RWPE1 (cell line): ENCODE data around the gene ZBTB42.

Source experiments
- CTCF ChIA-PET: fragments of 350-600 bp; sonication (Branson Sonifier 250); formaldehyde crosslinking; extraction: SDS; loops from one replicate; lab custom pipeline; 2021; lab: Yijun Ruan, JAX
- POLR2A ChIA-PET: fragments of 400-600 bp; formaldehyde crosslinking; extraction: SDS; loops from one replicate; lab custom pipeline; 2020; ENCODE audit warnings: antibody characterized with exemption; ENCODE audit not compliant: low non-redundant PET; lab: Yijun Ruan, JAX
- DNase-seq: peaks from one replicate; pipeline ENCODE4 v3.0.0; 2012; ENCODE audit warnings: low spot score
- H3K27ac ChIP-seq: fragments of 450-650 bp; 2 replicates; pipeline ENCODE4 v1.5.1; 2017
- TF ChIP-seq, protein P1 (sequence below): fragments of 450-650 bp; conservative IDR thresholded peaks from 2 replicates; pipeline ENCODE4 v1.5.1; 2017; ENCODE audit warnings: low read depth, mild to moderate bottlenecking

Gene ZBTB42

DNA sequence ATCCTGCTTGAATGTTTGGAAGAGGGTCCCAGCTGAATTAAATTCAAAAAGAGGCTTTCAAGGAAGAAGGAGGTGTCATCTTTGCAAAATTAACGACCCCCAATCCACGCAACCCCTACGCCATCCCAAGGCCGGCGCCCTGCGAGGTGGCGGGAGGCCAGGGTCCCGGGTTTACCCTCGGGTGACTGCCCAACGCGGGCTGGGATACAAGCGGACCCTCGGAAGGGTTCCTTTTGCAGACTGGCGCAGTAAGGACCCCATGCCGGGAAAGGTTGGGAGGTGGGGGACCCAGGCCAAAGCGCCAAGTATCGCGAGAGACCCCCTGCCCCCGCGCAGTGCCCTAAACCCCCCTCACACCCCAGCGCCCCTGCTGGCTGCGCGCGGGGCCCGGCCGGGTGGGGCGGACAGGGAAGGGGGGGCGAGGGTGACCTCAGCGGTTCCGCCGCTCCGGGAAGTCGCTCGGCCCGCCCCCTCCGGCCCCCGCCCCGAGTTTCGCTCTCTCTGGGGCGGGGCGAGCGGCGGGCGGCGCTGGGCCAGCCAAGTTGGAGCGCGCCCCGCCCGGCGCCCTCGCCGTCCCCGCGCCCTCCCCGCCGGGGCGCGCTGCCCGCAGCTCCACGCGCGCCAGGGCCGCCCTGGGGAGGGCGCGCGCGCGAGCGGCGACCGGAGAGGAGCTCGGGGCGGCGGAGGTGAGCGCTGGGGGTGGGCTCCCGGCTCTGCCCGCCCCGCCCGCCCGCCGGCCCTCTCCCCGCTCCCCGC is 708 bp upstream of the ZBTB42 start:
- TF ChIP-seq, protein P1, sequence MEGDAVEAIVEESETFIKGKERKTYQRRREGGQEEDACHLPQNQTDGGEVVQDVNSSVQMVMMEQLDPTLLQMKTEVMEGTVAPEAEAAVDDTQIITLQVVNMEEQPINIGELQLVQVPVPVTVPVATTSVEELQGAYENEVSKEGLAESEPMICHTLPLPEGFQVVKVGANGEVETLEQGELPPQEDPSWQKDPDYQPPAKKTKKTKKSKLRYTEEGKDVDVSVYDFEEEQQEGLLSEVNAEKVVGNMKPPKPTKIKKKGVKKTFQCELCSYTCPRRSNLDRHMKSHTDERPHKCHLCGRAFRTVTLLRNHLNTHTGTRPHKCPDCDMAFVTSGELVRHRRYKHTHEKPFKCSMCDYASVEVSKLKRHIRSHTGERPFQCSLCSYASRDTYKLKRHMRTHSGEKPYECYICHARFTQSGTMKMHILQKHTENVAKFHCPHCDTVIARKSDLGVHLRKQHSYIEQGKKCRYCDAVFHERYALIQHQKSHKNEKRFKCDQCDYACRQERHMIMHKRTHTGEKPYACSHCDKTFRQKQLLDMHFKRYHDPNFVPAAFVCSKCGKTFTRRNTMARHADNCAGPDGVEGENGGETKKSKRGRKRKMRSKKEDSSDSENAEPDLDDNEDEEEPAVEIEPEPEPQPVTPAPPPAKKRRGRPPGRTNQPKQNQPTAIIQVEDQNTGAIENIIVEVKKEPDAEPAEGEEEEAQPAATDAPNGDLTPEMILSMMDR = peak; percentile 36
- peak; percentile 65 for DNase-seq
- POLR2A ChIA-PET = no interaction called here
- peak overlapping the region; percentile 84 for H3K27ac ChIP-seq
- CTCF ChIA-PET = interaction anchor here (0.5 to 1.8 kb wide), 3 partner anchors 26 to 275 kb away, joined by 3 to 5 read pairs (median 4); no protein-coding TSS in a partner anchor

DNA sequence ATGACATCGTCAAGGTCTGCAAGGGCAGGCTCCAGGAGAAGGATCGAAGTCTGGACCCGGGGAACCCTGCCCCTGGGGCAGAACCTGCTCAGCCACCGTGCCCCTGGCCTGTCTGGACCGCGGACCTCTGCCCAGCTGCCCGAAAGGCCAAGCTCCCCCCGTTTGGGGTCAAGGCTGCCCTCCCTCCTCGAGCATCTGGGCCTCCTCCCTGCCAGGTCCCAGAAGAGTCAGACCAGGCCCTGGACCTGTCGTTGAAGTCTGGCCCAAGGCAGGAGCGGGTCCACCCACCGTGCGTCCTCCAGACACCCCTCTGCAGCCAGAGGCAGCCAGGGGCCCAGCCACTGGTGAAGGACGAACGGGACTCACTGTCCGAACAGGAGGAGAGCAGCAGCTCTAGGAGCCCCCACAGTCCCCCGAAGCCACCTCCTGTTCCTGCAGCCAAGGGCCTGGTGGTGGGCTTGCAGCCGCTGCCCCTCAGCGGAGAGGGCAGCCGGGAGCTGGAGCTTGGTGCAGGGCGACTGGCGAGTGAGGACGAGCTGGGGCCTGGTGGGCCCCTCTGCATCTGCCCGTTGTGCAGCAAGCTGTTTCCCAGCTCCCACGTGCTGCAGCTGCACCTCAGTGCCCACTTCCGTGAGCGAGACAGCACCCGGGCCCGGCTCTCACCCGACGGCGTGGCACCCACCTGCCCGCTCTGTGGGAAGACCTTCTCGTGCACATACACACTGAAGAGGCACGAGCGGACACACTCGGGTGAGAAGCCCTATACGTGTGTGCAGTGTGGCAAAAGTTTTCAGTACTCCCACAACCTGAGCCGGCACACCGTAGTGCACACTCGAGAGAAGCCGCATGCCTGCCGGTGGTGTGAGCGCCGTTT is 856 bp downstream of the ZBTB42 start:
- DNase-seq = no peak
- TF ChIP-seq, protein P1 = no peak
- POLR2A ChIA-PET = no interaction called here
- CTCF ChIA-PET = interaction anchor here (0.6 to 1.8 kb wide), 3 partner anchors 19 to 33 kb away, joined by 3 to 5 read pairs (median 3); no protein-coding TSS in a partner anchor
- H3K27ac ChIP-seq = peak overlapping the region; percentile 84

DNA sequence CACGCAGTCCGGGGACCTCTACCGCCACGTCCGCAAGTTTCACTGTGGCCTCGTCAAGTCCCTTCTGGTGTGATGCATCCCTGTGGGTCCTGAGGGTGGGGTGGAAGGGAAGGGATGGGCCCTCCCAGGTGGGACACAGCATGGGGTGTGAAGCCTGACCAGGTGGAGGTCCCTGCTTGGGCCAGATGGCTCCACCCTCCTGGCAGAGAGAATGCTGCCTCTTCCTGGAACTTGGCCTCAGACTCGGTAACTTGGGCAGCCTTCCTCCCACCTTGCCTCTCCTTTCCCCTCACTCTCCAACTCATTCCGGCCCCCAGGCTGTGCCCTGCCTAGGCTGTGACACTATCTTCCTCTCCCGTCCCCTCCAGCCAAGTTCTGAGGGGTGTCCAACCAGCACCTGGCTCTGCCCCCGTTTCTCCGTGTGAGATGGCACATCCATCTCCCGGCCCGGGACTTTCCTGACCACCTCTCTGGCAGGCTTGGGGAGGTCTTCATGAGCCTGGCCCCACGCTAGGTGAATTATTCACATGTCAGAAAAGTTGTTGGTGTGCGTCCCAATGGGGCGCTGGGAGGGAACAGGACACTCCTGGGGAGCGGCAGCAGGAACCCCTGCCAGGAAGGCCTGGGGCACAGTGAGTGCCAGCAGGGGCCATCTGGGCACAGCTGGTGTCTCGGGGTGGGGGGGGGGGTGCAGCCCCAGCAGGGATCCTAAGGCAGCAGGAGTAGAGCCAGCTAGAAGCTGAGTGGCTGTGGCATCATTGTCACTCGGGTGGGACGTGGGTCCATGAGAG is 1.7 kb downstream of the ZBTB42 start:
- H3K27ac ChIP-seq = no peak overlapping the region; the same call in 1 of the 2 replicates
- DNase-seq = no peak
- TF ChIP-seq, protein P1 = no peak
- ChIA-PET POLR2A (no interaction called here), CTCF (interaction anchor here (0.6 kb wide), 1 partner anchor 18 kb away, joined by 3 read pairs; no protein-coding TSS in a partner anchor)

DNA sequence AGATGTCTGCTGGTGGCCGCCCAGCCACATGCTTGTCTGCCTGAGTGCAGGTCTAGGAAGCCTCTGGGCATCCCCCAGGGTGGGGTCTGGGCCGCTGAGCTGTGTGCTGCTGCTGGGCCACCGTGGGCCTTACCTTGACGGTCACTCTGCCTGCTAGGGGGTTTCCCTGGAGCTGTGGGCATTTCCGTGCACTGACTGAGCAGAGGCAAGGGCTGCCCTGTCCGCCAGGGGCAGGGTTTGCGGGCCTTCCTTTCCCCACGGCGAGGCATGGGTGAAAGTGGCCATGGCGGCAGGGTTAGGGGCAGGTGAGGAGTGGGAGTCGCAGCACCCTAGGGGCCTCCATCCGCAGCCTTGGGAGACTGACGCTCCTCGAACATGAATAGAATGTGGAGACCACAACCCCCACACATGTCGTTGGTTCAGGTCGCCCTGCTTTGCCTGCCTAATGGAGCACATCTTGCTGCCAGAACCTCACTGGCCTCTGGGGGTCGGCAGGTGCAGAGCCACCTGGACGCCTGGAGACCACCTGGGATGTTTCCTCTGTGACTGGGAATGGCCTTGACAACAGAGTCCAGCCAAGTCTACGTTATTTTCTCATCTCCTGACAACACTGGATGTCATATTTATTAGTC is 2.5 kb downstream of the ZBTB42 start:
- TF ChIP-seq, protein P1 = no peak
- DNase-seq = no peak
- ChIA-PET CTCF (no interaction called here), POLR2A (interaction anchor here (0.6 kb wide), 1 partner anchor 60 kb away, joined by 4 read pairs; no protein-coding TSS in a partner anchor)
- peak overlapping the region; percentile 50 for H3K27ac ChIP-seq

DNA sequence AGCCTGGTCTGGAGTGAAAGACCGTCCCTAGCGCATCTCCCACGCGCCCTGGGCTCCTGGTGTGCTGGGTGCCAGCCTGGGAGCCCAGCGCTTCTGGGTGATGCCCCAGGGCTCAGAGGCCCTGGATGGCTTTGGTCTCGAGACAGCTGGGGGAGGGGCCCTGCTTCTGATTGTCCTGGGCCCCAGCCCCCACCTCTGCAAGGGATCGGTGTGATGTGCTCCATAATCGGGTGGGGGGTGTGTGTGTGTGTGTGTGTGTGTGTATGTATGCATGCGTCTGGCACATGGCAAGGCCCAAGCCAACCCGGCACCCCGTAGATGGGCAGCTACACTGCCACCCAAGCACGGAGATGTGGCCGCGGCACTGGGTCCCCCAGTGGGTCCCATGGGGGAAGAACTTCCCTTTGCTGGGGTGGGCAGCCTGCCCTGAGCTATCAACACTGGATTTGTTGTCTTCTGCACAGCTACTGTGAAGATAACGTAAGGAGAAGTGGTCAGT is 3.1 kb downstream of the ZBTB42 start:
- no peak for DNase-seq
- POLR2A ChIA-PET = interaction anchor here (0.6 kb wide), 1 partner anchor 59 kb away, joined by 4 read pairs; no protein-coding TSS in a partner anchor
- CTCF ChIA-PET = no interaction called here
- H3K27ac ChIP-seq = peak overlapping the region; percentile 50
- TF ChIP-seq, protein P1 = no peak
